SK-N-SH treated with all-trans-retinoic acid at 6 μM for 48 hours (cell line): ENCODE measurements around the gene HP.
"Not testable (repeated sequence)": the region's sequence is repeated elsewhere in the genome, so short reads cannot be mapped to it uniquely, and the experiment has no call there.

ENCODE experiments used
- ATAC-seq: fragments of 200-7000 bp; cut with Tn5 transposase; 3 replicates; pipeline ENCODE4 v1.9.1; 2020; ENCODE audit warnings: mild to moderate bottlenecking, moderate library complexity
- ARNTL ChIP-seq: fragments of 450-650 bp; formaldehyde crosslinking; IDR thresholded peaks from 2 replicates; pipeline ENCODE4 v1.5.0; 2020; ENCODE audit warnings: low read depth, mild to moderate bottlenecking, moderate library complexity, borderline replicate concordance
- BACH2 ChIP-seq: fragments of 250-450 bp; sonication (Bioruptor Pico); IDR thresholded peaks from 2 replicates; pipeline ENCODE4 v1.9.0; 2021; ENCODE audit warnings: mild to moderate bottlenecking, borderline replicate concordance
- CSDC2 ChIP-seq: fragments of 250-450 bp; sonication (Bioruptor Pico); IDR thresholded peaks from 2 replicates; pipeline ENCODE4 v1.5.0; 2020; ENCODE audit warnings: mild to moderate bottlenecking, moderate library complexity
- CSRNP3 ChIP-seq: fragments of 250-450 bp; sonication (Bioruptor Pico); IDR thresholded peaks from 2 replicates; pipeline ENCODE4 v1.5.1; 2021; ENCODE audit warnings: mild to moderate bottlenecking, moderate library complexity
- GLIS3 ChIP-seq: fragments of 250-450 bp; sonication (Bioruptor Pico); IDR thresholded peaks from 2 replicates; pipeline ENCODE4 v1.5.0; 2020; ENCODE audit warnings: mild to moderate bottlenecking, moderate library complexity
- ISL1 ChIP-seq: fragments of 250-450 bp; sonication (Bioruptor Pico); IDR thresholded peaks from 2 replicates; pipeline ENCODE4 v2.1.2; 2022; ENCODE audit warnings: mild to moderate bottlenecking, moderate library complexity
- PATZ1 ChIP-seq: fragments of 250-450 bp; sonication (Bioruptor Pico); IDR thresholded peaks from 2 replicates; pipeline ENCODE4 v1.8.0; 2020; ENCODE audit warnings: mild to moderate bottlenecking, moderate library complexity, borderline replicate concordance
- PPARA ChIP-seq: fragments of 250-450 bp; sonication (Bioruptor Pico); IDR thresholded peaks from 2 replicates; pipeline ENCODE4 v1.5.0; 2020; ENCODE audit warnings: mild to moderate bottlenecking, borderline replicate concordance
- RARB ChIP-seq: fragments of 250-450 bp; sonication (Bioruptor Pico); IDR thresholded peaks from 2 replicates; pipeline ENCODE4 v1.8.0; 2021; ENCODE audit warnings: mild to moderate bottlenecking, moderate library complexity
- SNAI2 ChIP-seq: fragments of 250-450 bp; sonication (Bioruptor Pico); IDR thresholded peaks from 2 replicates; pipeline ENCODE4 v1.5.0; 2020; ENCODE audit warnings: mild to moderate bottlenecking, moderate library complexity
- TCF4 ChIP-seq: fragments of 250-450 bp; sonication (Bioruptor Pico); IDR thresholded peaks from 2 replicates; pipeline ENCODE4 v1.8.0; 2021; ENCODE audit warnings: mild to moderate bottlenecking, moderate library complexity, borderline replicate concordance
- ZC3H10 ChIP-seq: fragments of 250-450 bp; sonication (Bioruptor Pico); IDR thresholded peaks from 2 replicates; pipeline ENCODE4 v1.5.1; 2021; ENCODE audit warnings: mild to moderate bottlenecking, moderate library complexity
- ZFP3 ChIP-seq: fragments of 250-450 bp; sonication (Bioruptor Pico); IDR thresholded peaks from 2 replicates; pipeline ENCODE4 v1.5.0; 2020; ENCODE audit warnings: mild to moderate bottlenecking, moderate library complexity
- ZFP30 ChIP-seq: fragments of 450-650 bp; formaldehyde crosslinking; IDR thresholded peaks from 2 replicates; pipeline ENCODE4 v1.5.0; 2022; ENCODE audit warnings: mild to moderate bottlenecking, moderate library complexity
- ZNF565 ChIP-seq: fragments of 450-650 bp; formaldehyde crosslinking; conservative IDR thresholded peaks from 2 replicates; pipeline ENCODE4 v1.5.0; 2020; ENCODE audit warnings: low read depth, mild to moderate bottlenecking, moderate library complexity
- ZNF70 ChIP-seq: fragments of 450-650 bp; formaldehyde crosslinking; IDR thresholded peaks from 2 replicates; pipeline ENCODE4 v1.5.0; 2020; ENCODE audit warnings: mild to moderate bottlenecking, moderate library complexity
- TF ChIP-seq, protein P1 (sequence below): fragments of 250-450 bp; sonication (Bioruptor Pico); IDR thresholded peaks from 2 replicates; pipeline ENCODE4 v1.5.0; 2020; ENCODE audit warnings: mild to moderate bottlenecking, moderate library complexity
- TF ChIP-seq, protein P2 (sequence below): fragments of 250-450 bp; sonication (Bioruptor Pico); IDR thresholded peaks from 2 replicates; pipeline ENCODE4 v1.8.0; 2021; ENCODE audit warnings: low read depth, mild to moderate bottlenecking, moderate library complexity, borderline replicate concordance

HP gene

GRCh38 chr16:72055911-72056310 lies 1.6 kb downstream of the HP start:
- no peak for TF ChIP-seq ARNTL (CRISPR knock-in tag)
- no peak for TF ChIP-seq CSDC2 (CRISPR knock-in tag)
- TF ChIP-seq ZNF565 (CRISPR knock-in tag): no peak
- TF ChIP-seq ZFP3 (CRISPR knock-in tag): no peak
- TF ChIP-seq, protein P1, sequence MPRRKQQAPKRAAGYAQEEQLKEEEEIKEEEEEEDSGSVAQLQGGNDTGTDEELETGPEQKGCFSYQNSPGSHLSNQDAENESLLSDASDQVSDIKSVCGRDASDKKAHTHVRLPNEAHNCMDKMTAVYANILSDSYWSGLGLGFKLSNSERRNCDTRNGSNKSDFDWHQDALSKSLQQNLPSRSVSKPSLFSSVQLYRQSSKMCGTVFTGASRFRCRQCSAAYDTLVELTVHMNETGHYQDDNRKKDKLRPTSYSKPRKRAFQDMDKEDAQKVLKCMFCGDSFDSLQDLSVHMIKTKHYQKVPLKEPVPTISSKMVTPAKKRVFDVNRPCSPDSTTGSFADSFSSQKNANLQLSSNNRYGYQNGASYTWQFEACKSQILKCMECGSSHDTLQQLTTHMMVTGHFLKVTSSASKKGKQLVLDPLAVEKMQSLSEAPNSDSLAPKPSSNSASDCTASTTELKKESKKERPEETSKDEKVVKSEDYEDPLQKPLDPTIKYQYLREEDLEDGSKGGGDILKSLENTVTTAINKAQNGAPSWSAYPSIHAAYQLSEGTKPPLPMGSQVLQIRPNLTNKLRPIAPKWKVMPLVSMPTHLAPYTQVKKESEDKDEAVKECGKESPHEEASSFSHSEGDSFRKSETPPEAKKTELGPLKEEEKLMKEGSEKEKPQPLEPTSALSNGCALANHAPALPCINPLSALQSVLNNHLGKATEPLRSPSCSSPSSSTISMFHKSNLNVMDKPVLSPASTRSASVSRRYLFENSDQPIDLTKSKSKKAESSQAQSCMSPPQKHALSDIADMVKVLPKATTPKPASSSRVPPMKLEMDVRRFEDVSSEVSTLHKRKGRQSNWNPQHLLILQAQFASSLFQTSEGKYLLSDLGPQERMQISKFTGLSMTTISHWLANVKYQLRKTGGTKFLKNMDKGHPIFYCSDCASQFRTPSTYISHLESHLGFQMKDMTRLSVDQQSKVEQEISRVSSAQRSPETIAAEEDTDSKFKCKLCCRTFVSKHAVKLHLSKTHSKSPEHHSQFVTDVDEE: no peak
- no peak for TF ChIP-seq ZNF70 (CRISPR knock-in tag)
- no peak for TF ChIP-seq BACH2 (CRISPR knock-in tag)
- no peak for TF ChIP-seq ZFP30
- no peak for TF ChIP-seq RARB
- TF ChIP-seq, protein P2, sequence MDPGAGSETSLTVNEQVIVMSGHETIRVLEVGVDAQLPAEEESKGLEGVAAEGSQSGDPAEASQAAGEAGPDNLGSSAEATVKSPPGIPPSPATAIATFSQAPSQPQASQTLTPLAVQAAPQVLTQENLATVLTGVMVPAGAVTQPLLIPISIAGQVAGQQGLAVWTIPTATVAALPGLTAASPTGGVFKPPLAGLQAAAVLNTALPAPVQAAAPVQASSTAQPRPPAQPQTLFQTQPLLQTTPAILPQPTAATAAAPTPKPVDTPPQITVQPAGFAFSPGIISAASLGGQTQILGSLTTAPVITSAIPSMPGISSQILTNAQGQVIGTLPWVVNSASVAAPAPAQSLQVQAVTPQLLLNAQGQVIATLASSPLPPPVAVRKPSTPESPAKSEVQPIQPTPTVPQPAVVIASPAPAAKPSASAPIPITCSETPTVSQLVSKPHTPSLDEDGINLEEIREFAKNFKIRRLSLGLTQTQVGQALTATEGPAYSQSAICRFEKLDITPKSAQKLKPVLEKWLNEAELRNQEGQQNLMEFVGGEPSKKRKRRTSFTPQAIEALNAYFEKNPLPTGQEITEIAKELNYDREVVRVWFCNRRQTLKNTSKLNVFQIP (CRISPR knock-in tag): no peak
- TF ChIP-seq SNAI2 (CRISPR knock-in tag): no peak
- TF ChIP-seq ZC3H10 (CRISPR knock-in tag): no peak
- no peak for TF ChIP-seq GLIS3 (CRISPR knock-in tag)
- no peak for TF ChIP-seq PPARA (CRISPR knock-in tag)
- TF ChIP-seq PATZ1: no peak
- TF ChIP-seq TCF4: no peak
- no peak for ATAC-seq

DNA sequence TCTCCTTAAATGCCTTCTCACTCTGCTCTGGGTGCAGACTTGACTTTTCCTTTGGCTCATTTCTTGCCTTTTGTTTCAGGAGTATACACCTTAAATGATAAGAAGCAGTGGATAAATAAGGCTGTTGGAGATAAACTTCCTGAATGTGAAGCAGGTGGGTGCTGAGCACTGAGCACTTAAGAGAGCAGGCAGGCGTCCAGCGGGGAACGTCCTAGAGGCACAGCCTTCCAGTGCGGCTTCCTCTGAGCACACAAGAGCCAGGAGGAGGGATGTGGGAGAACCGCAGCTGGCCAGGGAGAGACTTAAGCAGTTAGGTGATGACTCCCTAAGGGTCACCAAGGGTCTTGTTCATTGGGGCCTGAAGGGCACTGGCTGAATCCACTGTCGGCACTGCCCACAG lies 3.0 kb downstream of the HP start:
- ATAC-seq: not testable (repeated sequence)

- ATAC-seq: not testable (repeated sequence)
Observed at GRCh38 chr16:72059060-72059459, 4.8 kb downstream of the HP start.

- TF ChIP-seq ZFP3 (CRISPR knock-in tag) (no peak), ISL1 (CRISPR knock-in tag) (no peak)
- no peak for ATAC-seq
Observed at GRCh38 chr16:72060405-72060804, 6.1 kb downstream of the HP start.

- ATAC-seq: no peak
- TF ChIP-seq BACH2 (CRISPR knock-in tag) (no peak), CSRNP3 (CRISPR knock-in tag) (no peak), ZFP30 (no peak)
- TF ChIP-seq, protein P2 (CRISPR knock-in tag): no peak
Observed at GRCh38 chr16:72061564-72061963, 7.3 kb downstream of the HP start.
